GM18511 (cell line): ENCODE results near the gene RAB1B.
"Not testable (repeated sequence)": the region's sequence is repeated elsewhere in the genome, so short reads cannot be mapped to it uniquely, and the experiment has no call there.

Experiments used
- ATAC-seq: cut with Tn5 transposase; IDR thresholded peaks from one replicate; pipeline ENCODE4 v1.9.1; 2021; ENCODE audit warnings: mild to moderate bottlenecking, moderate library complexity; ENCODE audit not compliant: unreplicated experiment

Gene RAB1B

DNA sequence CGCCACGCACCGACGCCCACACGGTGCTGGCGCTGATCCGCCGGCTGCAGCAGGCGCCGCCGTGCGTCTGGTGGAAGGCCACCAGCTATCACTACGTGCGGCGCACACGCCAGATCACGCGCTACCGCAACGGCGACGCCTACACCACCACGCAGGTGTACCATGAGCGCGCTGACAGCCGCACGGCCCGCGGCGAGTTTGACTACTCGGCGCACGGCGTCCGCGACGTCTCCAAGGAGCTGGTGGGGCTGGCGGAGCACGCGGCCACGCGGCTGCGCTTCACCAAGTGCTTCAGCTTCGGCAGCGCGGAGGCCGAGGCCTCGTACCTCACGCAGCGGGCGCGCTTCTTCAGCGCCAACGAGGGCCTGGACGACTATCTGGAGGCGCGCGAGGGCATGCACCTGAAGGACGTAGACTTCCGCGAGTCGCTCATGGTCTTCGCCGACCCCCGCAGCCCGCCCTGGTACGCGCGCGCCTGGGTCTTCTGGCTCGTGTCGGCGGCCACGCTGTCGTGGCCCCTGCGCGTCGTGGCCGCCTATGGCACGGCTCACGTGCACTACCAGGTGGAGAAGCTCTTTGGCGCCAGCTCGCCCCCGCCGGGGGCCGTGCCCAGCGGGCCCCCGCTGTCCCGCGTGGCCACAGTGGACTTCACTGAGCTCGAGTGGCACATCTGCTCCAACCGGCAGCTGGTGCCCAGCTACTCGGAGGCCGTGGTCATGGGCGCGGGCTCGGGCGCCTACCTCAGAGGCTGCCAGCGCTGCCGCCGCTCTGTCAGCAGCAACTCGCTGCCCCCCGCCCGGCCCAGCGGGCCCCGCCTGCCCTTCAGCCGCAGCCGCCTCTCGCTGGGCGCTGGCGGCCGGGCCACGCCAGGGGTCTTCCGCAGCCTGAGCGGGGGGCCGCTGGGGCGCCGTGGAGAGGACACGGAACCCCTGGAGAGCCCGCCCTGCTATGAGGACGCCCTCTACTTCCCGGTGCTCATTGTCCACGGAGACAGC lies 26.5 kb downstream of the RAB1B start:
- no peak for ATAC-seq

DNA sequence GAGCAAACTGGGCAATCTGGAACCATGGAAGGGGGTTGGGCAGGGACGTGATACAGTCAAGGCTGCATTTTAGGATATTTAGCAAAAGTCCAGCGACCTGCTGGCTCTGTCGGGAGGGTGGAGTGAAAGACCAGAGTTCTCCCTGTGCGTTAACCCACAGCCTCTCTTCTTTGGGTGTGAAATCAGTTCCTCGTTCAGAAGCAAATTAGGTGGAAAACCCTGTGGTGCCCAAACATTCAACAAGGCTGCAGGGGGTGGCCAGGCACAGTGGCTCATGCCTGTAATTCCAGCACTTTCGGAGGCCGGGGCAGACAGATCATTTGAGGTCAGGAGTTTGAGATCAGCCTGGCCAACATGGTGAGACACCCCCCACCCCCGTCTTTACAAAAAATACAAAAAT lies 29.2 kb downstream of the RAB1B start:
- no peak for ATAC-seq

DNA sequence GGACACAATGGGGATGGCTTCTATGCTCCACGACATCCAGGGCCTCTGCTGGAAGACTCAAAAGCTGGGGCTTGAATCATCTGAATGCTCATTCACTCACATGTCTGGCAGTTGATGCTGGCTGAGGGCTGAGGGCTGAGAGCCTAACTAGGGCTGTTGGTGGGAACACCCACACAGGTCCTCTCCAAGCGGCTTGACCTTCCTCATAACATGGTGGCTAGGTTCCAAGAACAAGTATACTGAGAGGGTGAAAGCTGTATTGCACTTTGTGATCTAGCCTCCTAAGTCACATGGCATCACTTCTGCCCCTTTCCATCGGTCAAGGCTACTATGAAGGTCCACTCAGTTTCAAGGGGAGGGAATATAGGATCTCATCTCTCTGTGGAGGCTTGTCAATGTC lies 30.7 kb downstream of the RAB1B start:
- ATAC-seq, result no peak

DNA sequence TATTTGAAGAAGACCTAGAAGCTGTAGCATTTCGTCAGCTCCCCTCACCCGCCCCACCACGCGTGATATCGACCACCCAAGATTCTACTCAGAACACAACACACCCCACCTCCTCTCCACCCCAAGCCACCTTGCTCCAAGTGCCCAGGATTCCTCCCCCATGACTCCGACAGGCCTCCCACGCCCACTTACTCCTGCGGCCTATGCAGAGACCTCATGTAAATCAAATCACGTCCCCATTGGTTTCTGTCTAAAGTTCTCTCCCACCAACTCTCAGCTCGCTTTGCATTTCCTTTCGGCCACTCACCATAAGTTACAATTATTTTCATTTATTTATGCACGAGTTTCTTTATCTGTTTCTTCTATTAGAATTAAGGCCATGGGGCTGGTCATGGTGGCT lies 34.2 kb downstream of the RAB1B start:
- no peak for ATAC-seq

DNA sequence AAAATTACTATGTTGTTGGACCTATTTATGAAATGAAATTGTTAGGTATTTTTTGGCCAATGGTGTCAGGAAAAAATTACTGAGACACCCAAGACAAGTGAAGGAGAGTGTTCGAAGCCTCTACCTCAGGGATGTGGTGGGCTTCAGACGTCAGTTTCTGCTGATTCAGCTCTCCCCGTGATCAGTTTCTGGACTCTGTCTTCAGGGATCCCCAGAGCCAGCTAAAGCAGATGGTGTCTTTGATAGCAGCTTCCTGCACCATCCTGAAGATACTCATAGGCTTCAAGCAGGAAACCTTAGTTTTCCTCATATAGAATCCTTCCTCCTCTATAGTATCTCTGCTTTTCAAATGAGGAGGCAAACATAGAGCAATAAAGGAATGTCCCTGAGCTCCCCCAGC lies 41.0 kb downstream of the RAB1B start:
- ATAC-seq, result no peak

DNA sequence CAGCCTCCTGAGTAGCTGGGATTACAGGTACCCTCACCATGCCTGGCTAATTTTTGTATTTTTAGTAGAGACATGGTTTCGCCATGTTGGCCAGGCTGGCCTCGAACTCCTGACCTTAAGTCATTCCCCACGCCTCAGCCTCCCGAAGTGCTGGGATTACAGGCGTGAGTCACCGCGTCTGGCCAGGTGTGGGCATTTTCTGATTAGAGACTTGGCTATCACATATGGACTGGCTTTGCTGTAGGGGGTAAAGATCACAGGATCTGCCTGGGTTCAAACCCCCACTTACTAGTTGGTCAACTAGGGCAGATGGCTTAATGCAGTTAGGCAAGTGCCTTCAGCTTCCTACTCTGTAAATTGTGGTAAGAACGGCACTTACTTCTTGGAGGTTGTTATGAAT lies 41.9 kb downstream of the RAB1B start:
- no peak for ATAC-seq

DNA sequence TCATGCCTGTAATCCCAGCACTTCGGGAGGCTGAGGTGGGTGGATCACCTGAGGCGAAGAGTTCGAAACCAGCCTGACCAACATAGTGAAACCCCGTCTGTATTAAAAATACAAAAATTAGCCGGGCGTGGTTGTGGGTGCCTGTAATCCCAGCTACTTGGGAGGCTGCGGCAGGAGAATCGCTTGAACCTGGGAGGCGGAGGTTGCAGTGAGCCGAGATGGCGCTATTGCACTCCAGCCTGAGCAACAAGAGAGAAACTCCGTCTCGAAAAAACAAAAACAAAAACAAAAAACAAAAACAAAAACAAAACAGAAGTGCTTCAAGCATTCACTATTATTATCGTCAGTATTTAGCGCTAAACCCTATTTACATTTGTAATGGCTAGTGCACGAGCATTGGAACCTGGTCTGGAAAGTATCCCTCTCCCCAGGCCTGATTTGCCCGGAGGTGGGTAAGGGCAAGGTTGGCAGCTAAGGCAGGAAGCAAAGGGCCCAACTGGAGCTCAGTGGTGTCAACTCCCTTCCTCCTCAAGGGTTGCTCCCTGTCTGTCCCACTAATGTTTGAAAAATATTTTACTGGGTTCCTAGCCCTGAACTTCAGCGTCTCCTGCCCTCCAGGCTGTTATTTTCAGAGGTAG lies 42.5 kb downstream of the RAB1B start:
- ATAC-seq, result not testable (repeated sequence)

DNA sequence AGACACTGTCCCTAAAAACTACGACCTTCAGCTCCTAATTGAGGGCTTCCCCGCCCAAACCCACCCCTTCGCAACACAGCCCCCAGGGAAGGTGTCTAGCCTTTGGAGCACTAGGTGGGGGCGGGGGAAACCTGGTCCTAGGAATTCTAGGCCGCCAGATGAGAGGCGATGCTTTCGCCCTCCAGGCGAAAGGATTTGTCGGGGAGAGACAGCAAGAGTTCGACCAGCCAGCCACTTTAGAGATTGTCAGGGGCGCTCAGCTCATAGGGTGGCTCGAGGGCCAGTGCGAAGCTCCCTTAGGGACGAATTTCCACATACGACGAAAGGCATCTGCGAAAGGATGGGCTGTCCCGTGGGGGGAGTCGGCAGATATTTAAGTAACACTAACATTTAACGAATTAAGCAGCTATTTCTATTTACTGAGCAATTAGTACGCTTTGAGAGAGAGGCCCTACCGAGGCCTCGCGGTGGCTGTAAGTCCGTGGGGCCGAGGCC lies 43.1 kb downstream of the RAB1B start:
- no peak for ATAC-seq

DNA sequence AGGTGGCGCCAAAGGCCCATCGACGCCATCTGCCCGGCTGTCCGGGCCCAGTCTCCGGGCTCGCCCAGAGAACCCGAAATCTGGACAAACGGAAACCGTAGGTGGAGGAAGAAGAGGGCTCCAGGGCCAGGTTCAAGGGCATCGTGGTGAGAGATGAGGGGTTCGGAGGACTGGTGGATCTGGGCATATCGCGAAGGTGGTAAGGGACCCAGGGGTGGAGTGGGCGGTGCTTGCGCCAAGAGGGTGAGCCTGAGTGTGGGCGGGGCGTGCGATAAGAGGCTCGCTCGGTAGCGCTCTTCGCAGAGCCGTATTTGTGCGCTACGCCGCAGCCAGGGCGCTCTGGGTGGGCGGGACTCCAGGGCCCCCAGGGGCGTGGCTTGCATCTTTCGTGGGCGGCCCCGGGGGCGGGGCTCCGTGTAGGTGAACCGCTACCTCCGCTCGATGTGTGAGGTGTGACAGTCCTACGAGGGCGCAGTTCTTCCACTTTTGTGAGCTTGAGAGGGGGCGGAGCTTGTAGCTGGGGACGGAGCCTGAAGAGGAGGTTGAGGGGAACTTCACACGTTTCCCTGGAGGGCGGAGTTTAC lies 43.6 kb downstream of the RAB1B start:
- peak; percentile 80 for ATAC-seq

DNA sequence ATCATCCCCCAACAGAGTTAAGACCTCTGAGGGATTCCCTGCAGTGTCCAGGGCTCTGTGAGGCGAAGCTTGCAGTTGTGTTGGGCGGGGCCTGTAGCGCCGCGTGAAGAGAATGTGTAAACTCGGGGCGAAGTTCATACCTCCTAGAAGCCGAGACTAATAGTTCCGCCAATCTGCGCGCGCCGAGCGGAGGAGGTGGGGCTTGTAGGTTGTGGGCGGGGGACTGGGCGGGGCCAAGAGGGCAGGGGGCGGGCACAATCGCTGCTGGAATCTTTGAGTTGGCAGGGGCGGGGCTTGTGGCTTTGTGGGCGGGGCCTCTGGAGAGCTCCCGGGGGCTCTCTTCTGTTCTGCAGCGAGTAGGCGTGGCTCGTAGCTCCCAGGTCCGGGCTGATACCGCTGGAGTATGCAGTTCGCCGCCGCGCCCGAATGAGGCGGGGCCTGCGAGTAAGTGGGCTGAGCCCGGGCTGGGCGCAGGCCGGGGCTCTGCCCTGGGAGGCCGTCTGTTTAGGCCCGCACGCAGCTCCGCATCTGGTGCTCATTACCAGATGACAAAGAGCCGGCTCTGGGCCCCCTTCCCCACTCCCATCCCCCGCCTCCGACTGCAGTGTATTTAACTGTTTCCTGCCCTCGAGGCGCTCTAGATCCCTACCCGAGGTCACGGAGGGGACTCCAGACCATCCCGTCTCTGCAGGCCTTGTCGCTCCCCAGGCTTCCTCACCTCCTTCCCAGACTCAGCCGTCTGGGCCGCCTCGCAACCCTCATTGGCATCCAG lies 44.3 kb downstream of the RAB1B start:
- ATAC-seq, result peak; percentile 58

DNA sequence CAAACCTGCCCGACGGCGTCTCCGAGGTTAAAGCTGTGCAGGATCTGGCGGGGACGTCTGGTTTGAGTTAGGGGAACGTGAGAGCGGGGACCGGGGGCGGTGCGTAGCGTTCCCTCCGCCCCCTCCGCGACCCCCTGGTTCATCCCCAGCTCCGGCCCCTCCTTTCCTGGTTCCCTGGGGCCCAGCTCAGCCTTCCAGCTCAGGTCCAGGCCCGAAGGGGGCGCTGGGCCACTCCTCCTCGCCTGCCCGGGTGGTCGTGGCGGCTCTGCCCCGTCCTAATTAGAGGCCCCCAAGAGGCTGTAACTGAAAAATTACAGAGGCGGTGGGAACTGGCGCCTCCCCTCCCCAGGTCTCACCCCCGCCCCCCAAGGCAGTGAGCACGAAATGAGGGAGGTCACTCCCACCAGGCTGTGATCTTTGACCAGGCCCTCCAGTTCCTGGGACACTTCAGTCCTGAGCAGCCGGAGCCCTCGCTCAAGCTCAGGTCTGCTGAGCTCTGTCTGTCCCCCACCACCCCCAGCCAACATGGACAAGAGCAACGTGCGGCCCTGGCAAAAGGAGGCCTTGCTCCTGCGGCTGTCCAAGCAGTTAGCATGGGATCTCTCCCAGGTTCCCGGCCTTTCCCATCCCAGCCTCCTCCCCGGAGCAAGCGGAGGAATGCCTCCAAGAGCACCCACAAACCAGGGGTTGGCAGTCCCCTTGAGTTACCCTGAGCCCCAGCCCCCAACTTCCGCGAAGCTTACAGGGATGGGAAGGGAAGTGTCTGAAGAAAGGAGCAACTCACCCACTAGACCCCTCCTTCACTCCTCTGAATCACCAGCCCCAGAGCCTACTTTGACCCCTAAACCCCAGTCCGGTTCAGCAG lies 45.1 kb downstream of the RAB1B start:
- ATAC-seq, result no peak

DNA sequence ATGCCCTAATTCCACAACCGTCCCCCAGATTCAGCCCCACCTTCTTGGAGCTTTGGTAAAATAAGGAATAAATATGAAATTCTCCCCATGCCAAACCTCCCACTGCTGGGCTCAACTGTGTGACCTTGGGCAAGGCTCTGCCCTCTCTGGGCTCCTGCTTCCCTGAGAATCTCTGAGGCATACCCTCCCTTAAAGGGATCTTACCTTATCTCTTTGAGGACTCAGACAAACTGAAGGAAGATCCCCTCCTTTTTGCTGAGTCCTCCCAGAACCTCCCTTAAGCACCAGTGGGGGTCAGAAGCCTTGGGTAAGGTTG lies 45.7 kb downstream of the RAB1B start:
- ATAC-seq, result no peak

DNA sequence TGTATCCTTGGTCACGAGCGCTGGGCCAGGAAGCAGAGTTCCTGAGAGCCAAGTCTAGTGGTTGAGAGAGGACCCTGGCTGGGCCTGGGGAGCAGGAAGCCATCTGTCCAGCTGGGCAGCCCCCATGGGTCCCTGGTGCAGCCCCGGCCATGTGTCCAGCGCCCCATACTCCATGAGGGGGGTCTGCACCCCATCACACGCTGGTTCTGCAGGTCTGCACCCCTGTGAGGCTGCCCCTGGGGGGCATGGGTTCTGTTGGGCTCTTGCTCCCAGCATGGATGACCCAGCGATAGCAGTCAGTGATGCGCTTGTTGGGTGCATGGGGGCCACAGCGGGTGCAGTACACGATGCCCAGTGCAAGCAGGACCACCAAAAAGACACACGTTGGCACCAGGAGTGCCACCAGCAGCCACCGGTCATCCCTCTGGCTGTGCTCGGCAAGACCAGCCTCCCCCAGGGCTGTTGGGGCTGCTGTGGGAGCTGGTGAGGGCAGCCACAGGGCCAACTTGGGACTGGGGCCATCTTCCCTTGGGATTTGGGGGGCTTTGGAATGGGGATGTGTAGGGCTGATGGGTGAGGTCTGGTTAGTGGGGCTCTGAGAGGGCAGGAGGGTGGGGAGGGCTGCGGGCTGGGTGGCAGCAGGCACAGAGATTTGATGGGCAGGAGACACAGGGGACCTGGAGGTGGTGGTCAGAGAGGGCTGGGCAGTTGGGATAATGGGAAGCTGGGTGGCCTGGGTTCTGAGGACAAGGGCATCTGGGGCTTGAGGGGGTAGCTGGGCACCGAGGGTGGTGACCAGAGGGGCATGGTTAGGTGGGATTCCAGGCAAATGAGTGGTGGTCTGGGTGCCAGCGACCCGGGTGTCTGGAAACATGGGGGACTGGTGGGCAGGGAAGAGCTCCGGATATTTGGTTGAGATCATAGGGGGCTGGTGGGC lies 46.4 kb downstream of the RAB1B start:
- no peak for ATAC-seq

DNA sequence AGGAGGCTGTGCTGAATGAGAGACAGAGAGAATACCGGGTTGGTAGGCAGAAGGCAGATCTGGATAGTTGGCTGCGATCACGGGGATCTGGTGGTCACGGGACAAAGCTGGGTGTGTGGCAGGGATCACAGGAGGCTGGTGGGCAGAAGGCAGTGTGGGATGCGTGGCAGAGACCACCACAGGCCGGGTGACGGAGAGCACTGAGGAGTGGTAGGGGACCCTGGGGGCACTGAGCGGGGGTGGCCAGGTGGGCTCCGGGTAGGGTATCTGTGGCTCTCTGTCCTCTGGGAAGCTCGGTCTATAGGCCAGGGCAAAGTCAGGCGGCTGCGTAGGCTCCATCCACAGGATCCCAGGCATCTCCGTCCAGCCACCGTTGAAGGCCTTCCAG lies 47.1 kb downstream of the RAB1B start:
- no peak for ATAC-seq

DNA sequence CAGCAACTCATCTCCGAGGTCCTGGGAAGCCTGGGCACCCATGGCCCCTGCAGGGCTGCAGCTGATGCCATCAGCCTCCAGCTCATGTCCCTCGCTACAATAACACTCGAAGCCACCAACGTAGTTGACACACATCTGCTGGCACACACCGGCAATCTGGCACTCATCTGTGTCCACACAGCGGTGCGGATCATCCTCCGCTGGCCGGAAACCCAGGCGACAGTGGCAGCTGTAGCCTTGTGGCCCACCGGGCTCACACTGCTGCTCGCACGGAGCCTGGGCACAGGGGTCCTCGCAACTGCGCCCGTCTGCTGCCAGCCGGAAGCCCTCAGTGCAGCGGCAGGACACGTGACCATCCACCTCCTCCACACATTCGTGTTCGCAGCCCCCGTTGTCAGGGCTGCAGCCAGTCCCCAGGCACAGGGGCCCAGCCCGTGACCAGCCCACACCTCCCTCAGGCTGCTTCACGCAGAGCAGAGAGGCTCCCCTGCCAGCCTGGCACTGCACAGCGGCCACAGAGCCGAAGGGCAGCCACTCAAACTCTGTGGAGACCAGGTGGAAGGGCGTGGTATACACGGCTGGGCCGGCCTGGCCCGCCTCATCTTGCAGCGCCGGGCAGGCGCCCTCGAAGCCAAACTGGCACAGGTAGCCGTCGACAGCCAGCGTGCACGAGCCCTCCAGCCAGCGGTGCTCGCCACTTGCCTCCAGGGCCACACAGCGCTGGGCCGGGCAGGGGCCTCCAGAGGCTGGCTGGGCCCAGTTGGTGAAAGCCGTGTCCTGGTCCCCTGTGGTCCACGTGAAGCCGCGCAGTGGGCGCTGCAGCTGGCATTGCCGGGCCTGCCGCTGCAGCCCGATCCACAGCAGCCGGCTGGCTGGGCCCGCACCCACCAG lies 47.7 kb downstream of the RAB1B start:
- no peak for ATAC-seq

DNA sequence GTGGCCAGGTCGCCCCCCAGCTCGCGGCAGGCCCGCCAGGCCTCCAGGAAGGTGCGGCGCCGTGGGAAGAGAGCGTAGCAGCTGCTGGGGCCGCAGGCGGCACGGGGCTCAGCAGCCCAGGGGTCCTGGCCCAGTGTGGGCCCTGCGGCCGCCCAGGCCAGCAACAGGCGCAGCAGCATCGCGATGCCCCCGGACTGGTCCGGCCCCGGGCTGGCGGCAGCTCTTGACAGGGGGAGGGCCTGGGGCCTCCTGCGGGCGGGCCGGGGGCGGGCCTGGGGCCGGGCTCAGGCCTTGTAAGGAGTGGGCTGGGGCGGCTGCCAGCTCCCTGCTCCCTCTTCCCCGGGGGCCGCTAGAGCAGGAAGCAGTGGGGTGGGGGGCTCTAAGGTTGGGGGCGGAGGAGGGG lies 48.4 kb downstream of the RAB1B start, which contains the start of gene CD248:
Gene CD248, minus strand, starts transcription at position 196 of the 403 bp plus-strand sequence. Its CDS starts 17 bp downstream, at position 179.
- ATAC-seq, result no peak

DNA sequence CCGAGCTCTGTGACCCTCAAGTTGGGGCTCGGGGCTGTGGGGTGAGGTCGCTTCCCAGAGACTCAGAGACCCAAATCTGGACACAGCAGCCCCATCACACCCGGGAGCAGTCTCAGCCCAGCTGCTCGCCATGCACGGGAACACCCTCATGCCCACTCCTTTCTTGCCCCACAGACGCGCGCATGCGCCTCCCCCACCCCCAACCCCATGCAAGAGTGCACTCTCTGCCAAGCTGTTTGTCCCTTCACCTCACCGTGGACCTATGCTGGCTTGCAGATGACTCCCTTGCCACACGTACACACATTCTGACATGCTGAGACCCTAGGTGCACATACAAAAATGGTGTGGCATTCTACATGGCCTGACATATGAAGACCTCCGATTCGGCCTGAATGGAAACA lies 48.9 kb downstream of the RAB1B start:
- ATAC-seq, result no peak
